Measurements from ENCODE around the gene TNFSF11. TPM values are rescaled to one million over a fixed set of nuclear protein-coding genes. Genes with fewer than 3 reads are reported as not detected.

The TNFSF11 gene
- total RNA-seq, 1 donor from 2014 or later, result not detected

- TF ChIP-seq, protein P1, sequence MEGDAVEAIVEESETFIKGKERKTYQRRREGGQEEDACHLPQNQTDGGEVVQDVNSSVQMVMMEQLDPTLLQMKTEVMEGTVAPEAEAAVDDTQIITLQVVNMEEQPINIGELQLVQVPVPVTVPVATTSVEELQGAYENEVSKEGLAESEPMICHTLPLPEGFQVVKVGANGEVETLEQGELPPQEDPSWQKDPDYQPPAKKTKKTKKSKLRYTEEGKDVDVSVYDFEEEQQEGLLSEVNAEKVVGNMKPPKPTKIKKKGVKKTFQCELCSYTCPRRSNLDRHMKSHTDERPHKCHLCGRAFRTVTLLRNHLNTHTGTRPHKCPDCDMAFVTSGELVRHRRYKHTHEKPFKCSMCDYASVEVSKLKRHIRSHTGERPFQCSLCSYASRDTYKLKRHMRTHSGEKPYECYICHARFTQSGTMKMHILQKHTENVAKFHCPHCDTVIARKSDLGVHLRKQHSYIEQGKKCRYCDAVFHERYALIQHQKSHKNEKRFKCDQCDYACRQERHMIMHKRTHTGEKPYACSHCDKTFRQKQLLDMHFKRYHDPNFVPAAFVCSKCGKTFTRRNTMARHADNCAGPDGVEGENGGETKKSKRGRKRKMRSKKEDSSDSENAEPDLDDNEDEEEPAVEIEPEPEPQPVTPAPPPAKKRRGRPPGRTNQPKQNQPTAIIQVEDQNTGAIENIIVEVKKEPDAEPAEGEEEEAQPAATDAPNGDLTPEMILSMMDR (IDR thresholded peaks at IDR 0.05; ENCODE audit: unreplicated experiment), result no peak
- peaks cover 29% of the 10 kb centered on the region for H3K4me1 Mint-ChIP-seq (ENCODE audit: low read depth)
- H3K36me3 Mint-ChIP-seq (ENCODE audit: insufficient read depth), result no peaks in the 10 kb centered on the region
- no peak for DNase-seq (ENCODE audit: low spot score, unreplicated experiment)
- H3K9me3 Mint-ChIP-seq (ENCODE audit: low read depth), result no peaks in the 10 kb centered on the region
- no peak overlapping the region for H3K4me3 Mint-ChIP-seq (ENCODE audit: low read depth)
- no peak overlapping the region for H3K27ac Mint-ChIP-seq
- peaks cover 26% of the 10 kb centered on the region for H3K27me3 Mint-ChIP-seq
These were observed 79.7 kb downstream of the TNFSF11 start for GRCh38 chr13:42653679-42654078.

- Mint-ChIP-seq H3K36me3 (ENCODE audit: insufficient read depth) (no peaks in the 10 kb centered on the region), H3K9me3 (ENCODE audit: low read depth) (no peaks in the 10 kb centered on the region), H3K27me3 (peaks cover 32% of the 10 kb centered on the region), H3K27ac (no peak overlapping the region), H3K4me1 (ENCODE audit: low read depth) (peaks cover 29% of the 10 kb centered on the region), H3K4me3 (ENCODE audit: low read depth) (no peak overlapping the region)
- TF ChIP-seq, protein P1 (IDR thresholded peaks at IDR 0.05; ENCODE audit: unreplicated experiment), result no peak
- DNase-seq (ENCODE audit: low spot score, unreplicated experiment), result no peak
These were observed 80.3 kb downstream of the TNFSF11 start for GRCh38 chr13:42654212-42654611.

DNA sequence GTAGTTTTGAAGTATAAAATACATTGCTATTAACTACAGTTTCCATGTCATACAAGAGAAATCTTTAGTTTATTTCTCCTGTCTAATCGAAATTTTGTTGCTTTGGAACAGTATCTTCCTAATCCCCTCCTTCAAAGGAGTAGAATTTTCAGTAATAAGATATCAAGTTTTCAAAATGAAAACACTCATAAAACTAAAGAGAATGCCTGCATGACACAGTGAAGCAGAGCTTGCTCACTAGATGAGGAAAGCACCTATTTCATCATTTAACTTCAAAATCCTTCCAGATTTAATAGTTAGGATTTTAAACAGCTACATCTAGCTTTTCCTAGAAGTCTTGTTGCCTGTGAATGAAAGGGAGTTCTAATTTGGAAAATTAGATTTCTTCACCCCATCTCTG is 80.8 kb downstream of the TNFSF11 start:
- no peak for DNase-seq (ENCODE audit: low spot score, unreplicated experiment)
- Mint-ChIP-seq H3K4me1 (ENCODE audit: low read depth) (peaks cover 29% of the 10 kb centered on the region), H3K4me3 (ENCODE audit: low read depth) (no peak overlapping the region), H3K27me3 (peaks cover 32% of the 10 kb centered on the region), H3K9me3 (ENCODE audit: low read depth) (no peaks in the 10 kb centered on the region), H3K27ac (no peak overlapping the region), H3K36me3 (ENCODE audit: insufficient read depth) (no peaks in the 10 kb centered on the region)
- TF ChIP-seq, protein P1 (IDR thresholded peaks at IDR 0.05; ENCODE audit: unreplicated experiment), result no peak

DNA sequence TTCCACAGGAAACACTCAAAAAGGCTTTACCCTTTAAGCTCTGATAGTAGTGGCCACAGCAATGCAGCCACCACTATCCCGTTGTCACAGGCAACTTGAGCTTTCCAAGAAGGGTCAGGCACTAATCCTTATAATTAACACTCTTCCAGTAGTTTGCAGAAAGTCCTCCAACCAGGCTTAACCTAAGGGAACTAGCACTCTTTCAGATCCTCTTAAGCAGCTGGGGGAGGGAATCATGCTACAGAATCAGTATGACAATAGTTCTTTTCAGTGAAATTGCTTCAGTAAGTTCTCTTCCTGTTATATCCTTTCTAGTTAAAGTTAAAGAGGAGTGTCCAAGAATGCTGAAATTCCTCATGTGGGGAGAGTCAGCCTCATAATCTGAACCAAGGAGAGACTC is 82.2 kb downstream of the TNFSF11 start:
- no peaks in the 10 kb centered on the region for H3K9me3 Mint-ChIP-seq (ENCODE audit: low read depth)
- H3K27me3 Mint-ChIP-seq, result peaks cover 32% of the 10 kb centered on the region
- no peak for DNase-seq (ENCODE audit: low spot score, unreplicated experiment)
- no peak overlapping the region for H3K27ac Mint-ChIP-seq
- peaks cover 29% of the 10 kb centered on the region for H3K4me1 Mint-ChIP-seq (ENCODE audit: low read depth)
- no peak overlapping the region for H3K4me3 Mint-ChIP-seq (ENCODE audit: low read depth)
- TF ChIP-seq, protein P1 (IDR thresholded peaks at IDR 0.05; ENCODE audit: unreplicated experiment), result no peak
- H3K36me3 Mint-ChIP-seq (ENCODE audit: insufficient read depth), result no peaks in the 10 kb centered on the region

DNA sequence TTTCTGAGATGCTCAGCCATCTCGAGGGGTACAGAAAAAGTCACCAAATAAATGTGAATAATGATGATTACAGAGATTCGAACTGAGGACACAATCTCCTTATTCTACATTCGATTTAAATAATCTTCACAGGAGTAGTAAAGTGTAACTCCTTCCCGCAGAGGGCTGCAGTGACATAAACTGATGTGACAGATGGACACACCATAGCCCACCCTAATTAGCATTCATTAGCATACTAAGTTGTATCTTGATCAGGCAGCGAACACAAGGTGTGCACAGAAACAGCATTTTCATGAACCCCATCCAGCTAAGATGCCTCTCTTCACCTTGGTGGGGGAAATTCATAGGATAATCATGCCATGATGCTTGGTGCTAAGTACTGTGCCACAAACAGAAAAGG is 83.0 kb downstream of the TNFSF11 start:
- TF ChIP-seq, protein P1 (IDR thresholded peaks at IDR 0.05; ENCODE audit: unreplicated experiment), result no peak
- no peak overlapping the region for H3K4me3 Mint-ChIP-seq (ENCODE audit: low read depth)
- H3K36me3 Mint-ChIP-seq (ENCODE audit: insufficient read depth), result no peaks in the 10 kb centered on the region
- H3K27me3 Mint-ChIP-seq, result peaks cover 32% of the 10 kb centered on the region
- H3K4me1 Mint-ChIP-seq (ENCODE audit: low read depth), result peaks cover 29% of the 10 kb centered on the region
- DNase-seq (ENCODE audit: low spot score, unreplicated experiment), result no peak
- no peaks in the 10 kb centered on the region for H3K9me3 Mint-ChIP-seq (ENCODE audit: low read depth)
- no peak overlapping the region for H3K27ac Mint-ChIP-seq

Other genes starting within 250 kb of the TNFSF11 start
- not detected in 2 replicates for gene FAM216B, start 207.4 kb downstream of the TNFSF11 start, total RNA-seq

All from progenitor cell of endocrine pancreas (in vitro differentiated cells).